Progenitor cell of endocrine pancreas (in vitro differentiated cells): Measurements from ENCODE around the gene TFDP1. TPM values are rescaled to one million over a fixed set of nuclear protein-coding genes. Genes with fewer than 3 reads are reported as not detected.

Experiments
- DNase-seq: peaks from one replicate; pipeline ENCODE4 v3.0.0; 2021; ENCODE audit warnings: low spot score; ENCODE audit not compliant: unreplicated experiment
- H3K27ac Mint-ChIP-seq: 2 replicates; pipeline ENCODE4 v1.8.0; 2021; ENCODE audit warnings: mild to moderate bottlenecking, moderate library complexity, mixed read lengths
- H3K27me3 Mint-ChIP-seq: 2 replicates; pipeline ENCODE4 v1.8.0; 2021; ENCODE audit warnings: mixed read lengths
- H3K36me3 Mint-ChIP-seq: 2 replicates; pipeline ENCODE4 v1.8.0; 2022; ENCODE audit warnings: mixed read lengths; ENCODE audit not compliant: insufficient read depth
- H3K4me1 Mint-ChIP-seq: 2 replicates; pipeline ENCODE4 v1.8.0; 2021; ENCODE audit warnings: low read depth, mixed read lengths
- H3K4me3 Mint-ChIP-seq: 2 replicates; pipeline ENCODE4 v1.8.0; 2021; ENCODE audit warnings: low read depth, mild to moderate bottlenecking, moderate library complexity, mixed read lengths
- H3K9me3 Mint-ChIP-seq: 2 replicates; pipeline ENCODE4 v1.8.0; 2021; ENCODE audit warnings: low read depth, mixed read lengths
- total RNA-seq: library from RNA; stranded (reverse); gene quantifications from 2 replicates; pipeline ENCODE4 v1.2.1, GENCODE V29; 2021
- TF ChIP-seq, protein P1 (sequence below): fragments of 200-600 bp; sonication (generic); IDR thresholded peaks from one replicate; pipeline ENCODE4 v1.5.0; 2021; ENCODE audit warnings: antibody characterized with exemption, mild to moderate bottlenecking; ENCODE audit not compliant: unreplicated experiment

The TFDP1 gene
- total RNA-seq, 1 donor from 2014 or later: 58.2 TPM

DNA sequence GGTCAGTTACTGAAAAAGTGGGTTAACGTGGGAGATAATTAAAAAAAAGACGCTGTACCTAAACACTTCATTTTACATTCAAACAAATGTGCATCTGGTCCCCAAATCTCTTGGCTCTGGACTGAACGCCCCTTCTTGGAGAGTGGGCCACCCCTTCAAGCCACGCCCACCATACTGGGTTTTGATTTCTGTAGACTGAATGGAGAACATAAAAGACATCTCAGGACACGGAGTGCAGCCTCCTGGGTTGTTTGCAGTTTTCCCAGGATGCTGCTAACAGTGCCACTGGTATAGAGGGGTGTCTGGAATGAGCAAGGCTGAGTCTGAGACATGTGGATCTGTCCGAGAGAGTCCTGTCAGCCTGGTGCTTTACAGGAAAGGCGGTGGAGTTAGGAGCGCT, 10.6 kb downstream of the TFDP1 start:
- TF ChIP-seq, protein P1, sequence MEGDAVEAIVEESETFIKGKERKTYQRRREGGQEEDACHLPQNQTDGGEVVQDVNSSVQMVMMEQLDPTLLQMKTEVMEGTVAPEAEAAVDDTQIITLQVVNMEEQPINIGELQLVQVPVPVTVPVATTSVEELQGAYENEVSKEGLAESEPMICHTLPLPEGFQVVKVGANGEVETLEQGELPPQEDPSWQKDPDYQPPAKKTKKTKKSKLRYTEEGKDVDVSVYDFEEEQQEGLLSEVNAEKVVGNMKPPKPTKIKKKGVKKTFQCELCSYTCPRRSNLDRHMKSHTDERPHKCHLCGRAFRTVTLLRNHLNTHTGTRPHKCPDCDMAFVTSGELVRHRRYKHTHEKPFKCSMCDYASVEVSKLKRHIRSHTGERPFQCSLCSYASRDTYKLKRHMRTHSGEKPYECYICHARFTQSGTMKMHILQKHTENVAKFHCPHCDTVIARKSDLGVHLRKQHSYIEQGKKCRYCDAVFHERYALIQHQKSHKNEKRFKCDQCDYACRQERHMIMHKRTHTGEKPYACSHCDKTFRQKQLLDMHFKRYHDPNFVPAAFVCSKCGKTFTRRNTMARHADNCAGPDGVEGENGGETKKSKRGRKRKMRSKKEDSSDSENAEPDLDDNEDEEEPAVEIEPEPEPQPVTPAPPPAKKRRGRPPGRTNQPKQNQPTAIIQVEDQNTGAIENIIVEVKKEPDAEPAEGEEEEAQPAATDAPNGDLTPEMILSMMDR: no peak
- no peak for DNase-seq
- no peaks in the 10 kb centered on the region for H3K4me1 Mint-ChIP-seq
- no peak overlapping the region for H3K27ac Mint-ChIP-seq
- no peak overlapping the region for H3K4me3 Mint-ChIP-seq
- H3K9me3 Mint-ChIP-seq: no peaks in the 10 kb centered on the region
- peaks cover 42% of the 10 kb centered on the region for H3K36me3 Mint-ChIP-seq
- H3K27me3 Mint-ChIP-seq: no peaks in the 10 kb centered on the region

DNA sequence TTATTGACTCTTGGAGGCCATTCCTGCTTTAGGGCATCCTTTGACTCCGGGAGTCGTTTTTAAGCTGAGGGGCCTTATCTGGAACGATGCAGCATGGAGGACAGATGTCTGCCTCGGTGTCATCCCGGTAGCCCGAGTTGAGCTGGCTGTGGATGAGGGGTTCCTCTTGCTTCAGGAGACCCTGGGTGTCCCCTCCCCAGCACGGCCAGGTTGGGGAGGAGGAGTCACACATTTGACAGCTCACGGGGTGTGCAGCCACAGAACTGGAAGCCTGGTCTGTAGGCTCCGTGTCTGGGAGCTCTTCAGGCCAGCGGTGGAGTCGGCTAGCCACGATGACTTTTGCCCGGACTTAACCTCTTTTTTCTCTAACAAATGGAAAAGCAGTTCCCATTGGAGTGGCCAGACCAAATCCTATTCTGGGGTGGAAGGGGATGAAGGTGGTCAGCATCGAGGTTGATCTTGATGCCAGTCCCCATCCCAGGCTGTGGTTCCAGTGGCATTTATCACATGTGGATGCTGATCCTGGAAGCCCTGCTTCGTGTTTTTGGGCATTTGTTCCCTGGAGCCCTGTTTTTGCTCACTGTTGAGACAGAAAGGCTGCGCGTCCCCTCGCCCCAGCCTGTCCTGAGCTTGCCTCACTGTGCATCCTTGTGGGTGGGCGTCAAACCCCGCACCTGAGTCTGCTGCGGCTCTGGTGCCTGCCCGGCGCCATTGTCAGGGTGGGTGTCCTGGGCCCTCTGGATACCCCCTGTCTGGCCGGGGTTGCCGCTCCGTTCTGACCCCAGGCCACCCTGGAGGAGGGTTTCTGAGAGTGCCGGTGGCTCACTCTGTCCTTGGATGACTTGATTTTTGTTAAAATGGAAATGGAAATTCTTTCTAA, 12.0 kb downstream of the TFDP1 start:
- Mint-ChIP-seq H3K27ac (no peak overlapping the region), H3K9me3 (no peaks in the 10 kb centered on the region), H3K4me1 (no peaks in the 10 kb centered on the region), H3K4me3 (no peak overlapping the region), H3K27me3 (no peaks in the 10 kb centered on the region), H3K36me3 (peaks cover 44% of the 10 kb centered on the region)
- TF ChIP-seq, protein P1: no peak
- DNase-seq: no peak

DNA sequence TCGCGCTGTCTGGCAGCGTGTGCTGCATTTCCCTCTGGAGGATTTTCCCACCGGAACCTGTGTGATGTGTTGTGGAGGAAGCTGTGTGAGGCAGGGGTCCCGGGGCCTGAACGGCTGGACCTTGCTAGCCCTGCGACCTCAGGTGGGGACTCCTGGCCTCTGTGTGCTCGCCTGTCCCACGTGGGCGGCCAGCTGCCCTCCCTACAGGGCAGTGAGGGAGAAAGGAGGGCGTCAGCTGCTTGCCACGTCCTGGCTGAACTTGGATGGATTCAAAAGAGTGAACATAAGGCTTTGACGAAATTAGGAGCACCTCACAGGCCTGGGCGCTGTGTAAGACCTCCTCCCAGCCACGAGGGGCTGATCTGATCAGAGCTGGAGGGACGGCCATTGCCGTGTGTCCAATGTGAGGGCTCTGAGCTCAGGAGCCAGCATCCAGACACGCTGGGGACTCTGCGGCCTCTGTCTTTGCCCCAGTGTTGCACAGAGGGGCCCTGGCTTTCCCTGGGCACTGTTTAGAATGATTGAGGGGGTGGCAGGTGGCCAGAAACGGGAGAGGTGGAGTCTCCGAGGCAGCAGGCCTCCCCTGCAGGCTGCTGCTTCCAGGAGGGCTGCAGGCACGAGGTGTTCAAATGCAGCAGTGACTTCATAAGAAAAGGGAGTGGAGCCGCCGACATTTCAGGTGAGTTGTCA, 13.0 kb downstream of the TFDP1 start:
- Mint-ChIP-seq H3K4me3 (no peak overlapping the region), H3K36me3 (peaks cover 43% of the 10 kb centered on the region)
- TF ChIP-seq, protein P1: no peak

DNA sequence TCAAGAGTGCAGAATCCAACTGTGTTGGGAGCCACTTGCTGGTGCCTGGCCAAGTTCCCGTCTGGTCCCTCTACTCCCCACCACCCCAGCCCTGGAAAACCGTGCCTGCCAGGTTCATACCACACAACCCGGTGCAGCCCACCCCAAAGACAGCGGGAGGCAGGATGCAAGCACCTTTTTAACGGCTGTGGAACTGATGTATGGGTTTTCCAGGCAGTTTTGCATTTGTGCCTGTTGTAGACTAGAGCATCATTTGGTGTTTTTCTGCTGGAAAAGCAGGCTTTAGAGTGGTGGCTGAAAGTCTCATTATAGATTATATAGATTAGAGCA, 13.5 kb downstream of the TFDP1 start:
- Mint-ChIP-seq H3K4me3 (no peak overlapping the region), H3K27me3 (no peaks in the 10 kb centered on the region), H3K9me3 (no peaks in the 10 kb centered on the region), H3K27ac (no peak overlapping the region), H3K4me1 (peaks cover 2% of the 10 kb centered on the region), H3K36me3 (peaks cover 45% of the 10 kb centered on the region)
- DNase-seq: no peak
- TF ChIP-seq, protein P1: no peak

More for the DNA sequence above, 13.0 kb downstream of the TFDP1 start:
- H3K27me3 Mint-ChIP-seq: no peaks in the 10 kb centered on the region
- no peaks in the 10 kb centered on the region for H3K4me1 Mint-ChIP-seq
- no peak for DNase-seq
- H3K9me3 Mint-ChIP-seq: no peaks in the 10 kb centered on the region
- no peak overlapping the region for H3K27ac Mint-ChIP-seq

DNA sequence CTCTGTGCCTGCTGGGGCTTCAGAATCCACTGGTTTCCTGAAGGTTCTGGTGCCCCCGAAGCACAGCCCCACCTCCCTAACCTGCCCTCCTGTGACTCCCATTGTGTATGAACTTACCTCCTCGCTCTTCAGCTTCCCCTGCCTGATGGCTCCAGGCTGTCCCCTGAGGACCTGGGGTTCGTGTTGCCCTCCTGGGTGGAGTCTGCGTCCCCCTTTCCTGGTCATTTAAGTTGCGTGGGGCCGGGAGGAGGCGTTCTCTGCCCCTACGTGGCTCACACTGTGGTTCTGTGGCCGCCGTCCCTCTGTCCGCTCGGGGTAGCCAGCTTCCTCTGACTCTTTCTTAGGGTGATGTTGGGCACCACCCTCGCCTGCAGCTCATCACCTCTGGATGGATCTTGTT, 13.9 kb downstream of the TFDP1 start:
- no peak overlapping the region for H3K4me3 Mint-ChIP-seq
- TF ChIP-seq, protein P1: no peak
- H3K27ac Mint-ChIP-seq: no peak overlapping the region
- peaks cover 45% of the 10 kb centered on the region for H3K36me3 Mint-ChIP-seq
- DNase-seq: no peak
- no peaks in the 10 kb centered on the region for H3K9me3 Mint-ChIP-seq
- H3K27me3 Mint-ChIP-seq: no peaks in the 10 kb centered on the region
- H3K4me1 Mint-ChIP-seq: peaks cover 2% of the 10 kb centered on the region
